Liver (tissue), 9 donors: ENCODE measurements around the gene CNIH3. TPM values are rescaled to one million over a fixed set of nuclear protein-coding genes. Genes with fewer than 3 reads are reported as not detected.

ENCODE experiments used
- DNase-seq: peaks from one replicate; pipeline ENCODE4 v3.0.0-alpha.2; 2017; ENCODE audit warnings: low spot score
- H3K27ac ChIP-seq, 2 donors: one replicate each; pipeline ENCODE4 v1.7.0; 2013; ENCODE audit warnings: inconsistent platforms in 2 of 2, low read length in 2 of 2, control low read depth in 1 of 2, low read depth in 1 of 2, mild to moderate bottlenecking in 1 of 2
- H3K27me3 ChIP-seq, 4 donors: one replicate each; pipeline versions ENCODE4 v1.6.1 to v1.7.0; 2013; ENCODE audit warnings: low read length in 3 of 4, inconsistent platforms in 1 of 4, mild to moderate bottlenecking in 1 of 4, moderate library complexity in 1 of 4; ENCODE audit not compliant: control insufficient read depth in 4 of 4, insufficient read depth in 4 of 4
- H3K36me3 ChIP-seq, 4 donors: one replicate each; pipeline versions ENCODE4 v1.6.1 to v1.7.0; 2013; ENCODE audit warnings: low read length in 3 of 4, mild to moderate bottlenecking in 3 of 4, low read depth in 1 of 4, moderate library complexity in 1 of 4; ENCODE audit not compliant: control insufficient read depth in 4 of 4, insufficient read depth in 3 of 4
- H3K4me1 ChIP-seq, 4 donors: one replicate each; pipeline versions ENCODE4 v1.6.1 to v1.7.0; 2013; ENCODE audit warnings: low read length in 3 of 4, mild to moderate bottlenecking in 3 of 4, moderate library complexity in 1 of 4; ENCODE audit not compliant: control insufficient read depth in 4 of 4, insufficient read depth in 4 of 4
- H3K4me3 ChIP-seq, 3 donors: one replicate each; pipeline versions ENCODE4 v1.6.1 to v1.7.0; 2013; ENCODE audit warnings: low read length in 3 of 3, control low read depth in 1 of 3, low read depth in 1 of 3, mild to moderate bottlenecking in 1 of 3
- H3K9ac ChIP-seq, 2 donors: one replicate each; pipeline ENCODE4 v1.7.0; 2013; ENCODE audit warnings: low read length in 2 of 2, mild to moderate bottlenecking in 2 of 2, moderate library complexity in 2 of 2, control low read depth in 1 of 2, low read depth in 1 of 2
- H3K9me3 ChIP-seq, 4 donors: one replicate each; pipeline versions ENCODE4 v1.6.1 to v1.7.0; 2013; ENCODE audit warnings: low read length in 3 of 4; ENCODE audit not compliant: control insufficient read depth in 4 of 4
- EGR1 ChIP-seq, 2 donors: IDR thresholded peaks; 2 replicates each; pipeline ENCODE4 v1.6.1; 2016 to 2018; ENCODE audit warnings: antibody characterized with exemption in 2 of 2, low read depth in 2 of 2
- FOXA1 ChIP-seq: IDR thresholded peaks from 2 replicates; pipeline ENCODE4 v1.6.1; 2016; ENCODE audit warnings: antibody characterized with exemption
- GABPA ChIP-seq, 2 donors: IDR thresholded peaks in 1 of 2; conservative IDR thresholded peaks in 1 of 2; 2 replicates each; pipeline ENCODE4 v1.6.1; 2016; ENCODE audit warnings: antibody characterized with exemption in 2 of 2, mild to moderate bottlenecking in 1 of 2, moderate library complexity in 1 of 2
- HNF4G ChIP-seq: IDR thresholded peaks from 2 replicates; pipeline ENCODE4 v1.6.1; 2016; ENCODE audit warnings: antibody characterized with exemption
- JUND ChIP-seq, 2 donors: IDR thresholded peaks; 2 replicates each; pipeline ENCODE4 v1.6.1; 2016; ENCODE audit warnings: antibody characterized with exemption in 2 of 2
- MAX ChIP-seq: IDR thresholded peaks from 2 replicates; pipeline ENCODE4 v1.6.1; 2016; ENCODE audit warnings: antibody characterized with exemption
- NR2F2 ChIP-seq: IDR thresholded peaks from 2 replicates; pipeline ENCODE4 v1.6.1; 2016; ENCODE audit warnings: antibody characterized with exemption
- RAD21 ChIP-seq, 2 donors: IDR thresholded peaks; 2 replicates each; pipeline ENCODE4 v1.6.1; 2016; ENCODE audit warnings: antibody characterized with exemption in 2 of 2, mild to moderate bottlenecking in 2 of 2
- RXRA ChIP-seq, 2 donors: IDR thresholded peaks; 2 replicates each; pipeline ENCODE4 v1.6.1; 2017 to 2018; ENCODE audit warnings: antibody characterized with exemption in 2 of 2, mild to moderate bottlenecking in 1 of 2
- SP1 ChIP-seq: IDR thresholded peaks from 2 replicates; pipeline ENCODE4 v1.6.1; 2018; ENCODE audit warnings: antibody characterized with exemption, mild to moderate bottlenecking
- TAF1 ChIP-seq: conservative IDR thresholded peaks from 2 replicates; pipeline ENCODE4 v1.6.1; 2016; ENCODE audit warnings: antibody characterized with exemption, mild to moderate bottlenecking
- WGBS: extraction: QIAGEN DNeasy Blood & Tissue Kit; methylation state at CpG from one replicate; pipeline ENCODE4 v1.1.7; 2013; 5-methylcytosine and 5-hydroxymethylcytosine counted together
- polyA plus RNA-seq, 2 donors: library from polyadenylated mRNA; stranded (reverse) in 1 of 2; unstranded in 1 of 2; fragments of 200-250 nt in 1 of 2; fragments of >200 nt in 1 of 2; fragmentation: Nextera tagmentation in 1 of 2; extraction: Ambion mirVana in 1 of 2; gene quantifications; one replicate each; pipeline versions ENCODE4 v1.2.1 to v1.2.3, GENCODE V29; 2013 to 2015
- total RNA-seq, 2 donors: library from RNA; depleted of rRNA; stranded (reverse); fragments of >200 nt; gene quantifications; one replicate each; pipeline ENCODE4 v1.2.3, GENCODE V29; 2014
- TF ChIP-seq, protein P1 (sequence below): IDR thresholded peaks from 2 replicates; pipeline ENCODE4 v1.6.1; 2016; ENCODE audit warnings: antibody characterized with exemption, mild to moderate bottlenecking
- TF ChIP-seq, protein P2 (sequence below): fragments of 150-350 bp; IDR thresholded peaks from 2 replicates; pipeline ENCODE4 v1.5.1; 2017; ENCODE audit warnings: improper control_type of control experiment, low read depth, low read length; ENCODE audit not compliant: missing input control
- TF ChIP-seq, protein P3 (sequence below): IDR thresholded peaks from 2 replicates; pipeline ENCODE4 v1.6.1; 2016; ENCODE audit warnings: antibody characterized with exemption
- donor health status: healthy.
- donor health status: healthy.
- donor health status: healthy.
- donor health status: healthy.
- donor health status: healthy.

CNIH3 gene
- total and polyA plus RNA-seq, 4 donors, result 0.39 to 1.0 (median 0.93) TPM

DNA sequence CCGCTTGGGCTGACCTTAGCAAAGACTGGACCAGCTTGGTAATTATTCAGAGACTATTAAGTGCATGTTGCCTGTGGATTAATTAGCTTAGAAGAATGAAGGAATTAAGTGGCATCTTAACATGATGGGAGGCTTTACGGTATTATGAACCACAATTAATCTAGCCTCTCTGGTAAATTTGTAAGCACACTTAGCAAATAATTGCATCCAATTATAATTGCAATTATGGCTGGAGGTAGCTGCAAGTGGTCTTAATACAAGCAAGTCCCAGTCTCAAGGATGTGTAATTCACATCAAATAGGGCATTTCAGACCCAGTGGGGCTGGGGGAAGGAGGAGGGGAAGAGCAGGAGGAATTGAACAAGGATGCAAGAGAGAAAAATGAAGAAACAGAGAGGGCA, 151.6 kb downstream of the CNIH3 start:
- Histone ChIP-seq H3K27ac (no peak overlapping the region), H3K4me3 (no peak overlapping the region), H3K9ac (no peak overlapping the region), H3K9me3 (no peaks in the 10 kb centered on the region), H3K36me3 (no peaks in the 10 kb centered on the region), H3K27me3 (no peaks in the 10 kb centered on the region), H3K4me1 (no peaks in the 10 kb centered on the region)
- TF ChIP-seq TAF1 (no peak), GABPA (IDR thresholded peaks at IDR 0.05 in 1 of 2, conservative IDR thresholded peaks at IDR 0.05 in 1 of 2) (no peak), RAD21 (IDR thresholded peaks at IDR 0.05) (no peak), NR2F2 (no peak), FOXA1 (no peak), HNF4G (no peak), RXRA (IDR thresholded peaks at IDR 0.05) (no peak), MAX (no peak), EGR1 (IDR thresholded peaks at IDR 0.05; ENCODE audit: low read depth in 2 of 2) (no peak), JUND (IDR thresholded peaks at IDR 0.05) (no peak), SP1 (no peak)
- TF ChIP-seq, protein P1, sequence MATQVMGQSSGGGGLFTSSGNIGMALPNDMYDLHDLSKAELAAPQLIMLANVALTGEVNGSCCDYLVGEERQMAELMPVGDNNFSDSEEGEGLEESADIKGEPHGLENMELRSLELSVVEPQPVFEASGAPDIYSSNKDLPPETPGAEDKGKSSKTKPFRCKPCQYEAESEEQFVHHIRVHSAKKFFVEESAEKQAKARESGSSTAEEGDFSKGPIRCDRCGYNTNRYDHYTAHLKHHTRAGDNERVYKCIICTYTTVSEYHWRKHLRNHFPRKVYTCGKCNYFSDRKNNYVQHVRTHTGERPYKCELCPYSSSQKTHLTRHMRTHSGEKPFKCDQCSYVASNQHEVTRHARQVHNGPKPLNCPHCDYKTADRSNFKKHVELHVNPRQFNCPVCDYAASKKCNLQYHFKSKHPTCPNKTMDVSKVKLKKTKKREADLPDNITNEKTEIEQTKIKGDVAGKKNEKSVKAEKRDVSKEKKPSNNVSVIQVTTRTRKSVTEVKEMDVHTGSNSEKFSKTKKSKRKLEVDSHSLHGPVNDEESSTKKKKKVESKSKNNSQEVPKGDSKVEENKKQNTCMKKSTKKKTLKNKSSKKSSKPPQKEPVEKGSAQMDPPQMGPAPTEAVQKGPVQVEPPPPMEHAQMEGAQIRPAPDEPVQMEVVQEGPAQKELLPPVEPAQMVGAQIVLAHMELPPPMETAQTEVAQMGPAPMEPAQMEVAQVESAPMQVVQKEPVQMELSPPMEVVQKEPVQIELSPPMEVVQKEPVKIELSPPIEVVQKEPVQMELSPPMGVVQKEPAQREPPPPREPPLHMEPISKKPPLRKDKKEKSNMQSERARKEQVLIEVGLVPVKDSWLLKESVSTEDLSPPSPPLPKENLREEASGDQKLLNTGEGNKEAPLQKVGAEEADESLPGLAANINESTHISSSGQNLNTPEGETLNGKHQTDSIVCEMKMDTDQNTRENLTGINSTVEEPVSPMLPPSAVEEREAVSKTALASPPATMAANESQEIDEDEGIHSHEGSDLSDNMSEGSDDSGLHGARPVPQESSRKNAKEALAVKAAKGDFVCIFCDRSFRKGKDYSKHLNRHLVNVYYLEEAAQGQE, result no peak
- TF ChIP-seq, protein P2, sequence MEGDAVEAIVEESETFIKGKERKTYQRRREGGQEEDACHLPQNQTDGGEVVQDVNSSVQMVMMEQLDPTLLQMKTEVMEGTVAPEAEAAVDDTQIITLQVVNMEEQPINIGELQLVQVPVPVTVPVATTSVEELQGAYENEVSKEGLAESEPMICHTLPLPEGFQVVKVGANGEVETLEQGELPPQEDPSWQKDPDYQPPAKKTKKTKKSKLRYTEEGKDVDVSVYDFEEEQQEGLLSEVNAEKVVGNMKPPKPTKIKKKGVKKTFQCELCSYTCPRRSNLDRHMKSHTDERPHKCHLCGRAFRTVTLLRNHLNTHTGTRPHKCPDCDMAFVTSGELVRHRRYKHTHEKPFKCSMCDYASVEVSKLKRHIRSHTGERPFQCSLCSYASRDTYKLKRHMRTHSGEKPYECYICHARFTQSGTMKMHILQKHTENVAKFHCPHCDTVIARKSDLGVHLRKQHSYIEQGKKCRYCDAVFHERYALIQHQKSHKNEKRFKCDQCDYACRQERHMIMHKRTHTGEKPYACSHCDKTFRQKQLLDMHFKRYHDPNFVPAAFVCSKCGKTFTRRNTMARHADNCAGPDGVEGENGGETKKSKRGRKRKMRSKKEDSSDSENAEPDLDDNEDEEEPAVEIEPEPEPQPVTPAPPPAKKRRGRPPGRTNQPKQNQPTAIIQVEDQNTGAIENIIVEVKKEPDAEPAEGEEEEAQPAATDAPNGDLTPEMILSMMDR, result no peak
- TF ChIP-seq, protein P3, sequence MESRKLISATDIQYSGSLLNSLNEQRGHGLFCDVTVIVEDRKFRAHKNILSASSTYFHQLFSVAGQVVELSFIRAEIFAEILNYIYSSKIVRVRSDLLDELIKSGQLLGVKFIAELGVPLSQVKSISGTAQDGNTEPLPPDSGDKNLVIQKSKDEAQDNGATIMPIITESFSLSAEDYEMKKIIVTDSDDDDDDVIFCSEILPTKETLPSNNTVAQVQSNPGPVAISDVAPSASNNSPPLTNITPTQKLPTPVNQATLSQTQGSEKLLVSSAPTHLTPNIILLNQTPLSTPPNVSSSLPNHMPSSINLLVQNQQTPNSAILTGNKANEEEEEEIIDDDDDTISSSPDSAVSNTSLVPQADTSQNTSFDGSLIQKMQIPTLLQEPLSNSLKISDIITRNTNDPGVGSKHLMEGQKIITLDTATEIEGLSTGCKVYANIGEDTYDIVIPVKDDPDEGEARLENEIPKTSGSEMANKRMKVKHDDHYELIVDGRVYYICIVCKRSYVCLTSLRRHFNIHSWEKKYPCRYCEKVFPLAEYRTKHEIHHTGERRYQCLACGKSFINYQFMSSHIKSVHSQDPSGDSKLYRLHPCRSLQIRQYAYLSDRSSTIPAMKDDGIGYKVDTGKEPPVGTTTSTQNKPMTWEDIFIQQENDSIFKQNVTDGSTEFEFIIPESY, result no peak
- 96% methylated on average over 2 of the region's 2 CpGs for WGBS
- DNase-seq, result no peak

DNA sequence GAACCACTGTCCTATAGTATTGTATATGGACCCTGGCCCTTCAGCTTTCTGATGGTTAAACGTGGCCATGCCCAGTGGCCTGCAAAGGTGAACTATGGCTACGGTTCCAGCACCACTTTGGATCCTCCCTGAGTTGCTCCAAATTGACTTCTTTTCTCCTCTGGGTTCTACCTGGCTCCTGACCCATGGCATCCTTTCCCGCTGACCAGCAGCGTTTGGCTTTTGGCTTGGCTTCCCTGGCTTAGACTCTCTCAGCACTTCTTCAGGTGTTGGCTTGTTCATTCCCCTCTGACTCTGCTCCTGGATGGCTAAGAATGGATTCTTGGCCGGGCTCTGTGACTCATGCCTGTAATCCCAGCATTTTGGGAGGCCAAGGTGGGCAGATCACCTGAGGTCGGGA, 152.9 kb downstream of the CNIH3 start:
- 91% methylated on average over 6 of the region's 6 CpGs for WGBS
- Histone ChIP-seq H3K27me3 (no peaks in the 10 kb centered on the region), H3K4me1 (no peaks in the 10 kb centered on the region), H3K9me3 (no peaks in the 10 kb centered on the region), H3K9ac (no peak overlapping the region), H3K27ac (no peak overlapping the region), H3K4me3 (no peak overlapping the region), H3K36me3 (no peaks in the 10 kb centered on the region)
- no peak for DNase-seq
- TF ChIP-seq, protein P1, result no peak
- no peak for TF ChIP-seq SP1
